EL (cell line): ENCODE measurements around the gene AGPAT4.
"Not testable (repeated sequence)": the region's sequence is repeated elsewhere in the genome, so short reads cannot be mapped to it uniquely, and the experiment has no call there.

ENCODE experiments used
- DNase-seq: peaks from one replicate; pipeline ENCODE4 v3.0.0-alpha.2; 2016

AGPAT4 gene

GRCh38 chr6:161225681-161226008, 48.2 kb downstream of the AGPAT4 start:
- DNase-seq: no peak

- not testable (repeated sequence) for DNase-seq
Observed at GRCh38 chr6:161224951-161225680, 48.7 kb downstream of the AGPAT4 start.

GRCh38 chr6:161223646-161224045, 50.2 kb downstream of the AGPAT4 start:
- no peak for DNase-seq

GRCh38 chr6:161222706-161223234, 51.1 kb downstream of the AGPAT4 start:
- DNase-seq: no peak

GRCh38 chr6:161220346-161220745, 53.5 kb downstream of the AGPAT4 start:
- DNase-seq: no peak

GRCh38 chr6:161219680-161220079, 54.2 kb downstream of the AGPAT4 start:
- DNase-seq: no peak

- DNase-seq: no peak
Observed at GRCh38 chr6:161218222-161218621, 55.6 kb downstream of the AGPAT4 start.

- DNase-seq: no peak
Observed at GRCh38 chr6:161217628-161218027, 56.2 kb downstream of the AGPAT4 start.

- no peak for DNase-seq
Observed at GRCh38 chr6:161216616-161217205, 57.1 kb downstream of the AGPAT4 start.

- no peak for DNase-seq
Observed at GRCh38 chr6:161215876-161216615, 57.8 kb downstream of the AGPAT4 start.

- peak; percentile 57 for DNase-seq
Observed at GRCh38 chr6:161215193-161215592, 58.7 kb downstream of the AGPAT4 start.

- DNase-seq: no peak
Observed at GRCh38 chr6:161214722-161215121, 59.1 kb downstream of the AGPAT4 start.

- no peak for DNase-seq
Observed at GRCh38 chr6:161212902-161213301, 61.0 kb downstream of the AGPAT4 start.

- no peak for DNase-seq
Observed at GRCh38 chr6:161211380-161212035, 62.4 kb downstream of the AGPAT4 start.

GRCh38 chr6:161210857-161211256, 63.0 kb downstream of the AGPAT4 start:
- DNase-seq: no peak

GRCh38 chr6:161207200-161207599, 66.7 kb downstream of the AGPAT4 start:
- DNase-seq: no peak

GRCh38 chr6:161204866-161205557, 68.8 kb downstream of the AGPAT4 start:
- no peak for DNase-seq

GRCh38 chr6:161200610-161201370, 73.1 kb downstream of the AGPAT4 start:
- no peak for DNase-seq

GRCh38 chr6:161199850-161200249, 74.0 kb downstream of the AGPAT4 start:
- DNase-seq: no peak

- DNase-seq: no peak
Observed at GRCh38 chr6:161198783-161199460, 74.9 kb downstream of the AGPAT4 start.

GRCh38 chr6:161198176-161198575, 75.7 kb downstream of the AGPAT4 start:
- peak; percentile 10 for DNase-seq
